ENCODE results near the gene RASSF1.

Gene RASSF1

DNA sequence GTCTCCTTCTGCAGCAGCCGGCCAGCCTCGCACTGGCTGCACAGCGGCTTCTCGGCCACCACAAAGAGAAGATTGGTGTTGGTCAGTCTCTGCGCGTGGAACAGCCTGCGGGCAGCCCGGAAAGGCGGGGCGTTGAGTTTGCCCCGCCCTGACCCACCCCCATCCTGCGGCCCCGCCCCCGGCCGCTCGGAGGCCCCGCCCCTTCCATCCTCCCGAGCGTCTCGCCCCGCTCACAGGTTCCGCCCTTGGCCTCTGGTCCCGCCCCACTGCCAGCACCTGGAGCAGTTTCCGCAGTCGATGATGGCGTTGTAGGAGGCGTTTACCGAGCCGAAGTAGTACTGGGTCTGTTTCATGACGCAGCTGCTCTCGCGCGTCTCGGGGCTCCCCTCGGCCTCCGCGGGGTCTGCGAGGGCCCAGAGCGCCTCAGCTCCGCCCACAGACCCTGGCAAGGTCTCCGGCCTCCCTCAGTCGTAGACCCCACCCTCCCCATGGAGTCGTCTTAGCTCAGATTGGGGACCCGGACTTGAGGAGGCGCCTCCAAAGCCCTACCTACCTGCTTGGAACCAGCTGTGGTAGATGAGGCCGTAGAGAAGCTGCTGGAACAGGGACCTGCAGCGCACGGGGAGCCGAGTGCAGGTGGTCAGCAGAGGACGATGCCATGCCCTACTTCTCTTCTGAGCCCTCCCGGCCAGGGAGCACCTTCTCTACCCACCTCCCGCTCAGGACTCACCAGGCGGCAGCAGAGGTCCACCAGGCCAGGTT is 24.6 kb upstream of the RASSF1 start:
- DNase-seq (ENCODE audit: low spot score) = peak; percentile 89

DNA sequence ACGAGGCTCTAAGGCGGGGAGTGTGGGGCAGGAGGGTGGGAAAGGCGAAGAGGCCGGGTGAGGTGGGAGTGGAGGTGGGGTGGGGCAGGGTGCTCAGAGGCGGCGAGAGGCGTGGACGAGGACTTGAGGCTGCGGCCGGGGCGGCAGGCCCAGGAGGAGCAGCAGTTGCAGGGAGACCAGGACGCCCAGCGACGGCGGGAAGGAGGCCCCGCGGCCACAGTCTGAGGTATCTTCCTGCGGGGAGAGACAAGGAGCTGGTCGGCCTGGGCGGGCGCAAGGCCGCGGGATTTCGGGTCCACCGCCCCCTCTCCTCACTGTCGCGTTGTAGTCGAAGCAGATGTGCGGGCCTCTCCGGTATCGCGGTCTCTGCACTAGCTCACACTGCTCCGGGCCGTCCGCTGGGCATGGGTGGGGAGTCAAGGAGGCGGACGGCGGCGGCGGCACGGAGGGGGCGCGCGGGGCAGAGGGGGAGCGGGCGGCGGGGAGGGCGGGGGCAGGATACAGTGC is 24.0 kb upstream of the RASSF1 start:
- no peak for DNase-seq (ENCODE audit: low spot score)

DNA sequence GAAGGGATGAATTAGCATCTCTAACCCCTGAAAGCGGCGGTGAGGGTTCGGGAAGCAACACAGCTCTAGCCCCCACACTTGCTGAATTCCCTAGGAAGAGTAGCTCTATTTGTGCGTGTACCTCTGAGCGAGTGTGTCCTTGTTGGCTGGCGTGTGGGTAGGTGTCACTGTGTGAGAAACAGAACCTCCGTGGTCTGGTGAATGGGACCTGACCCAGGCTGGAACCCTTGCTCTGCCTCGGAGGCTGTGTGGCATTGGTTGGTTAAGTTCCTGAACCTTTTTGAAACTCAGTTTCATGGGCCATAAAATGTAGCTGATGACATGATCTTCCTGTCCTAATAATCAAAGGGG is 19.1 kb upstream of the RASSF1 start:
- no peak for DNase-seq (ENCODE audit: low spot score)

DNA sequence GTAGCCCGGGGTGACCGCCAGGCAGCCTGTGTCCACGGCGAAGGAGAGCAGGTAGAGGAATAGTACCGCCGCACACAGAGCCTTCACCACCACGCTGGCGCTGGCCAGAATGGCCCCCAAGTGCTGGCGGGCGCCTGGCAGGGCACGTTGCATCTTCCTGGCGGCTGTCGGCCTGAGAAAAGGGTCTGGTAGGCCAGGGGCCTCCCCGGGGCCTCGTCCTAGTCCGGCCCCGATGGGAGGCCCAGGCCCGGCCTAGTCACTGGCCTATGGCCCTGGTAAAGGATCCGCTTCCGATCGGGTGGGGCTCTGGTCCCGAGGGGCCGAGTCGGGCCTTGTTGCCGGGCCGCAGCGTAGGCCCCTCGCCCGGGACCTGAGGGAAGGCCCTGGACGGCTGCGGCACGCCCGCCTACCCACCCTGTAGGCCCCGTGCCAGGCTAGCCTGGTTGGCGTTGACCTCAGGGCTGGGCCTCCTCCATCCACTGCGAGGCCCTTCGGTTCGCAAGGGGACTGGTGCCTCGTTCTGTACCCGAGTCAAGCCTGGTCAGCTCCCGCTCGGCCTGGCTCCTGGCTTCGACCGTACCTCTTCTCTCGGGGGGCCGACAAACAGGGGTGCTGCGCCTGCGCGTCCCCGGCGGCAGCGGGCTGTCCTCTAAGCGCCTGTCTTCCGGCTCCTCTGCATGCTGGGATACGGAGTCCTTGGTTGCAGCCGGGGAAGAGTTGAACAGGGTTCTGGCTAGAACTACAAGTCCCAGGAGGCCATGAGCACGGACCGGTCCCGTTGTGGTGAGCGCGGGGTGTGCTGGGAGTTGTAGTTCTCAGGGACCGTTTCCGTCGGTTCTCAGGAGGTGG is 18.5 kb upstream of the RASSF1 start, which contains the start of gene TMEM115:
Gene TMEM115 (minus strand): TSS at position 611 of the 849 bp plus-strand sequence. CDS start 458 bp downstream, at position 153.
- DNase-seq (ENCODE audit: low spot score) = peak; percentile 99

DNA sequence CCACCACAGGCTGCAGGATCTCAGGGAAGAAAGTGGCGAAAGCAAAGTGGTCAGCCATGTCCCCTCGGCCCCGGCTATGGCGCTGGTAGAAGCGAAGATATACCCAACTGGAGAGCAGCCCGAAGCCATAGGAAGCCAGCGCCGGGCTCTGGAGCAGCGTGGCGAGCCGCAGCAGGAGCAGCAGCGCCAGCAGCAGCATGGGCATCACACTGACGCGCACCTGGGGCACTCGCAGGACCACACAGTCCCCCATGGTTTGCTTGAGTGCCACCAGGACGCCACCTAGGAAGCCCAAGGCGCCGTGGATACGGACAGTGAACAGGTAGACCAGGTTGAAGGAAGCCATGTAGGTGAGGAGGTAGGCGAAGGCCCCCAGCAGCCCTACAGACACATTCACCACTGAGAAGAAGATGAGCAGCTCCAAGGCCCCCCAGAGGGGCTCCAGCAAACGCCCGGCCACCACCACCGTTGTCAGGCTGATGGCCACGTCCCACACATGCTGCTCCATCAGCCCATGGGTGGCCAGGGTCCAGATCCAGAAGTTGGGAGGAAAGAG is 17.8 kb upstream of the RASSF1 start:
- DNase-seq (ENCODE audit: low spot score) = no peak

DNA sequence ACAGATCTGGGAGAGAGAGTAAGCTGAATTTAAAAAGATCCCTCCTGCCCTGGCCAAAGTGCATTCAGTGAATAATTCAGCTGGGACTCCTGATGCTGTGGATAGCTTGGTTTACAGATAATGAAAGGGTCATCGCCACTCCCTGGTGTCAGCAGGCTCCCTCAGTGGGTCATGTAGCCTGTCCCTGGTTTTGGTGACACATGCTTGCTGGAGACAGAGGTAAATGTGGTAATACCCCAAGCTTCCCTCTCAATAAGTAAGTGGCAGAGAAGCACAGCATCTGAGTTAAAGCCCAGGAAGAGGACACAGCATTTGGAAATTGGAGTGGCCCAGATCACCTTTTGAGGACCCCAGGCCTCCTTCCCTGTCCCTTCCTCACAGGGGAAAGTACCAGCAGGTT is 16.8 kb upstream of the RASSF1 start:
- no peak for DNase-seq (ENCODE audit: low spot score)

DNA sequence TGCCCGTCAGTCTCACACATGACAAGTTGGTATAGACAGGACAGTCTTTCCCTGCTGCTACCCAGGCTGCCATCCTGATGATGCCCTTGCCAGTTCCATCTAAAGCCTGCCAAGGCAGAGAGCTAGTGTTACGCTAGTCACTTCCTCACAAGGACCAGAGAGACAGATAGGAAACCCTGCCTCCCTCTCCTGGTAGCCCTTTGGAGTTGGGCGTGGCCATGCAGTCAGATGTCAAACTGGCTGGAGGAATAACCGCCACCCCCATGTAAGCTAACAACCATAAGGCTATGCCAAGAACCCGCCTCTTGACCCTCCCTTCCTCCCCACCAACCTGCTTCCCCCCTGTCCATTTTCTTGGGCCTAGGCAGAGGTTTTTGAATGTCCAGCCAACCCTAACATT is 15.9 kb upstream of the RASSF1 start:
- DNase-seq (ENCODE audit: low spot score) = peak; percentile 46

DNA sequence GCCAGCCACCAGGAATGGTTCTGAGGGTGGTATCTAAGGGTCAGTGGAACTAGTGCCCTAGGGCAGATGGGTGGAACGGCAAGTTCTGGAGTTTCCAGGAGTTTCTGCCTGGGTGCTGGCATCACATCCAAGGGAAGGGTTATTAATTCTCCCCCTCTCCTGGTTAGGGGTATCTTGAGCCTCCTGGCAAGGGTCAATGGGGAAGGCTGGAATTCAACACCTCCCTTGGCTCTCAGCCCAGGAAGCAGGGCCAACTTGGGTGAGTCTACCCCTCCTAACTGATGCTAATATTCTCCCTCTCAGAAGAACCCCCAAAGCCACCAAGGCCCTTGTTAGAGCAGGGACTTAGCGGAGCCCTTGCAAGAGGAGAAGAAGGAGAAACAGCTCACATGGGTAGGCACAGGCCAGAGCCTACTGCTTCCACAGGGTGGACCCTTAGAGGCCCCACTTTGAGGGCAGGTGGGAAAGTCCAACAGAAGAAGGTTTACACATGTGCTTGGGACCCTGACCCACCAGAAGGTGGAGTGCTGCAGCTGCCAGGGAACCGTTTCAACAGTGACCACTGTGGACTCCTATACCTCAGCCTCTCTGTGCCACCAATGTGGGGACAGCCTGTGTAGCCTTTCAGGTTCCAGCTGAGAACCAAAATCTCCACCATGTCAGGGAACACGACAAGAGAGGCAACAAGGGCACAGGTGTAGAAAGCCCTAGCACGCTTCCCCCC is 15.4 kb upstream of the RASSF1 start:
- DNase-seq (ENCODE audit: low spot score) = no peak

DNA sequence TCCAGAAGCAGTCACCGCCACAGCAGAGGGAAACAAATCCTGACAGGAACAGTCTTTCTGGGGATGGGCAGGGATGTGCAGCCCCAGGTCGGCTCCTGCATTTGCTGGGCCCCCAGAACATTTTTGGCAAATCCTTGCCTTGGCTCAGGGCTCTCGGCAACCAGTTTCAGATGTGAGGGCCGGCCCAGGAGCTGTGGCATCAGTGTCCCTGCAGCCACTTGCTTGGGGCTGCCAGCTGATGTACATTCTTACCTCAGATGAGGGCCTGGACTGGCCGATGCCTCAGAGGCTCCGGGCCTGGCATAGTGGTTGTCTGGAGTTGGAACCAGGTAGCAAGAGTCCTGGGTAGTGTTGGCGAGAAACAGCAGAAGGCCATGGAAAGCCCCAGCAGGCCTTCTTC is 14.2 kb upstream of the RASSF1 start:
- DNase-seq (ENCODE audit: low spot score) = no peak

DNA sequence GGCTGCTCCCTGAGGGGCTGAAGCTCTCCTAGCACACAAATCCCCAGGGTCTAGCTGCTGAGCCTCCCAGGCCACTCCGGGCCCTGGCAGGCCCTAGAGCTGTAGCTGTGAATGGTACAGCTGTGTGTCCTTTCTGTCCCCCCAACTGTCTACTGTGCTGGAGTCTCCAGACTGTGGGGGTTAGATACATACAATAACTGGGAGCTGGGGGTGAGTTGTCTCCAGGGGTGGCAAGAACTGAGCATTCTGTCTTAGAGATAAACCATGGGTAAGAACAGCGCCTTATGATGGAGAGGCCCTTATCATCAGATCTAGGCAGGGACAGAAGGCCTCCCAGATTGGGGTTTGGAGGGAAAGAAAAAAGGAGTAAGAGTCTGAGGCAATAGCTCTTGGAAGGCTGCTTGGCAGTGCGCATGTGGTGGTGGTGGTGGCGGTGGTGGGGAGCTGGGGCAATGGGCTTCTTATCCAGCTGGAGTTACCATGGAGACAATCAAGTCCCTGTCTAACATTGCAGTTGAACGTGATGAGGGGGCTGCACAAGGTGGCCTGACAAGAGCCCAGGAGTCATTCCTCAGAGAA is 13.6 kb upstream of the RASSF1 start:
- DNase-seq (ENCODE audit: low spot score) = no peak

DNA sequence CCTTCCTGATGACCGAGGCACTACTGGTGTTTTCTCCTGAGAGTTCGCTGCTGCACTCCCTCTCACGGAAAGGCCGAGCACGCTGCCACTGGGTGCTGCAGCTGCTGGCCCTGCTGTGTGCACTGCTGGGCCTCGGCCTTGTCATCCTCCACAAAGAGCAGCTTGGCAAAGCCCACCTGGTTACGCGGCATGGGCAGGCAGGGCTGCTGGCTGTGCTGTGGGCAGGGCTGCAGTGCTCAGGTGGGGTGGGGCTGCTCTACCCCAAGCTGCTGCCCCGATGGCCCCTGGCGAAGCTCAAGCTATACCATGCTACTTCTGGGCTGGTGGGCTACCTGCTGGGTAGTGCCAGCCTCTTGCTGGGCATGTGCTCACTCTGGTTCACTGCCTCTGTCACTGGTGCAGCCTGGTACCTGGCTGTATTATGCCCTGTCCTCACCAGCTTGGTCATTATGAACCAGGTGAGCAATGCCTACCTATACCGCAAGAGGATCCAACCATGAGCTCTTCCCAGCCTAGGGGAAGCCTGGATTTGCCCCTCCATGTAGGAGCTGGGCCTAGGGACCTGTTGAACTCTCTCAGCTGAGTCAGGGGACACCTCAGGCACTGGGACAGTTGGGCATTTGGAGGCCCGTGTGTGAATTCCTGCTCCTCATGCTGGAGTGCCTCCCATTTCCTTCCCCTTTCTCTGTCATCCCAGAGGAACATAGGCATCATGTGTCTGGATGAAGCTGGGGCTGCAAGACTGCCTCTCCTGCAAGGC is 12.8 kb upstream of the RASSF1 start:
- no peak for DNase-seq (ENCODE audit: low spot score)

DNA sequence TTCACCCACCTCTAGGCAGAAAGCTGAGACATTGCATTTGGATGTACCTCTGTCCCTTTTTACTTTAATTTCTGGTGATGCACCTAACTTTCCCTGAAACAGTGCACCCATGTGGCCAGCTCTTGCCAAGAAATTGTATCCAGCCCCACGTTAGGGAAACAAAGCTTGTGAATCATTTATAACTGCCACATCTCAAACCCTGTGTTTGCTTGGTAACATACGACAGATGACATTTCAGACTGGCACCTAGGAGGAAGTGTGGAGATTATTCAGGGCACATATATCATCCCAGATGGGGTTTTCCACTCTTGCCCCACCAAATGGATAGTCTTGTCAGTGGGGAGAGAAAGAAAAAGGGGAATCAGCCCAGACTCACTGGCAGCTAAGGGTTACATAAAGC is 12.1 kb upstream of the RASSF1 start:
- DNase-seq (ENCODE audit: low spot score) = peak; percentile 89

DNA sequence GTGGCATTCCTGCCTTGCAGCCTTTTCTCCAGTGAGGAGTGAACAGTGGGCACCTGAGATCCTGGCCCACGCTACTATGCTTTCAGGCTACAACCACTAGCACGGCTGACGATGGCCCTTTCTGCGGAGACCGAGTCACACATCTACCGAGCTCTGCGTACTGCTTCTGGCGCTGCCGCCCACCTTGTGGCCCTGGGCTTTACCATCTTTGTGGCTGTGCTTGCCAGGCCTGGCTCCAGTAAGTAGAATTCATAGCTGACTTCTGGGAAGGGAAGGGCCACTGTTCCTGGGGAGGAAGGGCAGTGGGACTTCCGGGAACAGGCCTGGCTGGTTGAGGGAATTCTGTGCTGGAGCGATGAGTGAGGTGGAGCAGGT is 10.7 kb upstream of the RASSF1 start:
- no peak for DNase-seq (ENCODE audit: low spot score)

DNA sequence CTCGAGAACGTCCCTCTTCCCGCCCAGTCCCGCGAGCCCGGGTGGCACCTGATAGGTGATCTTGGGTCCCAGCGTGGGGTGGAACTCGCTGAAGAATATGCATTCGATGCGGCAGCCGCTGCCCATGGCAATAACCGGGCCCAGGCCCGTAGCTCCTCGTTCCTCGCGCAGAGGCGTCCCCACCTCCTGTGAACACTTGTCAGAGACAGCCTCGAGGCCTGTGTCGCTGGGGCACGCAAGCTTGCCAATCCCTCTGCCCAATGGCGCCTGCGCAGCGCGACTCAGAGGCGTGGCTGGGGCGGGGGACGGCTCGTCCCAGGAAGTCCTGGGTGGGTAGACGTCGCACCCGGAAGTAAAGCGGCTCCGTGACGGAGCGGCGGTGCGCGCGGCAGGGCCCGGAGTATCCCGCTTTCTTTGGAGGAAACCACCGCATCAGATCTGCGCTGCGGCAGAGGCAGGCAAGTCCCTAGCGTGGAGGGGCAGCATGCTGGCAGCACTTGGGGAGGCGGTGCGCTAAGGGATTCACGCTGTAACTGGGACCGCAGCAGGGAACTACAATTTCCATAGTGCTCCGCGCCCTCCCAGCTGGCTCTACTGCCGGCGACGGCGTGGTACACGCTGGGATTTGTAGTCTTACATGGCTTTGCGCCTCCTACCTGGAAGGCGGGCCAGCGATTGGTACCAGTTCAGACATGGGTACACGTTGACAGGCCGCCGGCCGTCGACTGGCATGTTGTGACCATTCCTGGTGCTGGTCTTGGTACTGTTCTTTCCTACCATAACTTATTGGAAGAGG is 10.1 kb upstream of the RASSF1 start, which contains the start of the genes CYB561D2 and NPRL2:
Gene CYB561D2 (plus strand): TSS at position 336 of the 796 bp plus-strand sequence. CDS start 572 bp downstream, outside the sequence.
Gene NPRL2 (minus strand): TSS at position 249 of the 796 bp plus-strand sequence. CDS start 123 bp downstream, at position 126.
- DNase-seq (ENCODE audit: low spot score) = peak; percentile 94

DNA sequence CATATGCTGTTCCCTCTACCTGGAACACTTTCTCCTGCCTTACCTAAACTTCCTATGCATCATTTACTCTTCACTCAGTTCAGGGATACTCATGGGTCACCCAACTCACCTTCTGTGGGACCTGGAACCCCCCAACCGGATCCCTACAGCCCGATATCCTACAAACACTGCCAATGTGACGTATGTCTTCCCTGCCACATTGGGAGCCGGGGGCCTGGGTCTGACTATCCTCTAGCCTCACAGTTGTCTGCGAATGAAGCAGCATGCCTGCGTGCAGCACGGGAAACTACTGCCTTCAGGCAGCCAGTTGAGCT is 9.5 kb upstream of the RASSF1 start:
- DNase-seq (ENCODE audit: low spot score) = no peak

DNA sequence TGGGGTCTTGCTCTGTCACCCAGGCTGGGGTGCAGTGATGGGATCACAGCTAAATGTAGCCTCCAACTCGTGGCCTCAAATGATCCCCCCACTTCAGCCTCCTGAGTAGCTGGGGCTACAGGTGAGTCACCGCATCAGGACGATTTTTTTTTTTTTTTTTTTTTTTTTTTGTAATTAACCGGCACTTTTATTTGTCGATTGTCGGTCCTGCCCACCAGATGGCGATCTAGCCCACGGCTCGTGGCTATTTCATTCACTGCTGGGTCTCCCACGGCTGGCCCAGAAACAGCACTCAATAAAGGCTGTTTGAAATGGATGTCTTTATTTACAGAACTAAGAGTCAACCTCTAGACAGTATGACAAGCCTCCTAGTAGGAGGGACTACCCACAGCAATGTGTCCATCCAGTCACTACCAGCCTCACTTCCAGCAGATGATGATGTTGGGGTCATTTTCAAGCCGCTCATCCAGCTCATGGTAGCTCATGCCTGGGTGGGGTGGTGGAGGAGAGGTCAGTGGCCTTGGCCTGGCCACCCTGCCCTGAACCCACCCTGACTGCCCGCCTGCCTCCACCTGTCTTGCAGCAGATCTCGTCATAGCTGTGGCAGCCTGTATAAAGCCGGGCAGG is 6.7 kb upstream of the RASSF1 start:
- peak; percentile 78 for DNase-seq (ENCODE audit: low spot score)

DNA sequence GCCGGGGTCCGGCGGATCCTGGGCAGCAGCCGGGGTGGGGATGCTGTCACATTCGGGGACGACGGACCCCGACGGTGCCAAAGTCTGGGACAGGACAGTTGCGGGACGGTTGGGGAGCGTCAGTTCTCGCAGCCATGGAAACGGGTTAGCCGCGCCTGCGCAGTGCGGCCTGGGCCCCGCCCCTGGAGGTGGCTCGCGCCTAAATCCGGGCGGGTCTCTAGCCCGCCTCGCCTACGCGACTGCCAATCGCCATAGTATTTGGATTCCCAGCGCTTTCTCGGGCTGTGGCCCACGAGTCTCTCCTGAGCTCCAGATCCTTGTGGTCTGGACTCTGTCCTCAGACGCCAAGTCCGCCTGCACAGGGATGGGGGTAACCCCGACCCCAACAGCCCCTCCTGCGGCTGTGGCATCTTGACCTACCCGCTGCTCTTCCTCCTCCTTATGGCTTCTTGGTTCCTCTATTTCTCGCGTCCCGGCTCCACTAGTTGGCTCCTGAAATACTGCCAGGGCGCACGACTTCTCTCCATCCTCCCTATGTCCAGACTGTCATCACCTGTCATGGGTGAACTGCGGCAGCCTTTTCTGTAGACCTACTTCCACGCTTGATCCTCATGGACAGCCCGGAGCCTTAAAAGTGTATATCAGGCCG is 5.1 kb upstream of the RASSF1 start, which contains the start of gene ZMYND10:
Gene ZMYND10 (minus strand): TSS at position 147 of the 649 bp plus-strand sequence. CDS start 153 bp downstream, outside the sequence.
- peak; percentile 57 for DNase-seq (ENCODE audit: low spot score)

DNA sequence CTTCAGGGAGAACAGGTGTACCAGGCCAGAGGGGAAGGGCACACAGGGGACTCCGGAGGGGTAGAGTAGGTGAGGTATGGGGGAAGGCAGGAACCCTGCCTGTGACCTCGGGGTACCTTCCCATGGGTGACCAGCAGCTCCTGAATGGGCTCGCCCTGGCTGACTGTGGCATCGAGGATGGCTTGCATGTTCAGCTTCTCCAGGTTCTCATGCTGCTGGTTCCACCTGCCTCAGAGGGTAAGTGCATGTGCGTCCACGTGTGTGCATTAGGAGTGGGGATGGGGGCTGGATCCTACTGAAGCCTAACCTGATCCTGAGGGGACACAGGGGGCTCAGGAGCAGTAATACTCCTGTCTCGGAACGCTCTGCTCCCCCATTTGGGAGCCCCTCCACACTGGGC is 4.4 kb upstream of the RASSF1 start:
- DNase-seq (ENCODE audit: low spot score) = no peak

Measured in kidney tubule cell (primary cell).